Astrocyte of the spinal cord (primary cell): ENCODE results near the gene ADAMTSL5.

Source experiments
- DNase-seq: peaks from one replicate; pipeline ENCODE4 v3.0.0; 2011; ENCODE audit warnings: low read depth, low spot score
- H3K4me3 ChIP-seq: 2 replicates; pipeline ENCODE4 v1.5.1; 2011; ENCODE audit warnings: low read depth, mild to moderate bottlenecking, low read length, moderate library complexity
- in situ Hi-C: cut with HindIII; loops from 2 replicates; pipeline ENCODE4 v1.10.0; 2017; ENCODE audit warnings: low sequenced_read_pairs
- TF ChIP-seq, protein P1 (sequence below): IDR thresholded peaks from 2 replicates; pipeline ENCODE4 v1.5.1; 2012; ENCODE audit warnings: low read depth, mild to moderate bottlenecking, low read length, inconsistent platforms

ADAMTSL5 gene

DNA sequence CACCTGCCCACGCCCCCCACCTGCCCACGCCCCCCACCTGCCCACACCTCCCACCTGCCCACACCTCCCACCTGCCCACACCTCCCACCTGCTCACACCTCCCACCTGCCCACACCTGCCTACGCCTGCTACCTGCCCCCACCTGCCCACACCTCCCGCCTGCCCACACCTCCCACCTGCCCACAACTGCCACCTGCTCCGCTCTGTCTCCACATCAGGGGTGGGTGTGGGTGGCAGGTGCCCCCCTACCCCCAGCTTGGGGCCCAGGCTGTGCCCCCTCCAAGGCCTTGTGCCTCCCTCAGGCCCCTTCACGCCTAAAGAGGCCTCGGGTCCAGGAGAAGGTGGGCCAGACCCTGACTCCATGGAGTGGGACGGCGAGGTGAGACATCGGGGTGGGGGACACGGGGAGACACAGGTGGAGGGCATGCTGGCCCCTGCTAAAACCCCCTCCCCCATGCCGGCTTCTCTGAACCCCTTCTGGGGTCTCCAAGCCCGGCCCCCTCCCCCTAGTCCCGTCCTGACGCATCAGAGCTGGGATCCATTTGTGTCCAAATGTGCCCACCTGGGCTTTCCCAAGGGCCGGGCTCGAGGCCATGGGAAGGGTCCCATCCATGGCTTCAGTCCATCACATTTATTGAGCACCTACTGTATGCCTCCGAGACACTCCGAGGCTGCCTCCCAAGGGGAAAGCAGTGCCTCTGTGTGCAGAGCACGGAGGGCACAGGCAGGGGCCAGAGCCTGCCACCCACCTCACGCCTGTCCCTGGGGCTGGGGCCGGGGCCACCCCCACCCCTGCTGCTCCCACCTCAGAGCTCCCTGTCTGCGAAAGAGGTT, 16.0 kb upstream of the ADAMTSL5 start:
- H3K4me3 ChIP-seq: no peak overlapping the region
- DNase-seq: no peak
- TF ChIP-seq, protein P1, sequence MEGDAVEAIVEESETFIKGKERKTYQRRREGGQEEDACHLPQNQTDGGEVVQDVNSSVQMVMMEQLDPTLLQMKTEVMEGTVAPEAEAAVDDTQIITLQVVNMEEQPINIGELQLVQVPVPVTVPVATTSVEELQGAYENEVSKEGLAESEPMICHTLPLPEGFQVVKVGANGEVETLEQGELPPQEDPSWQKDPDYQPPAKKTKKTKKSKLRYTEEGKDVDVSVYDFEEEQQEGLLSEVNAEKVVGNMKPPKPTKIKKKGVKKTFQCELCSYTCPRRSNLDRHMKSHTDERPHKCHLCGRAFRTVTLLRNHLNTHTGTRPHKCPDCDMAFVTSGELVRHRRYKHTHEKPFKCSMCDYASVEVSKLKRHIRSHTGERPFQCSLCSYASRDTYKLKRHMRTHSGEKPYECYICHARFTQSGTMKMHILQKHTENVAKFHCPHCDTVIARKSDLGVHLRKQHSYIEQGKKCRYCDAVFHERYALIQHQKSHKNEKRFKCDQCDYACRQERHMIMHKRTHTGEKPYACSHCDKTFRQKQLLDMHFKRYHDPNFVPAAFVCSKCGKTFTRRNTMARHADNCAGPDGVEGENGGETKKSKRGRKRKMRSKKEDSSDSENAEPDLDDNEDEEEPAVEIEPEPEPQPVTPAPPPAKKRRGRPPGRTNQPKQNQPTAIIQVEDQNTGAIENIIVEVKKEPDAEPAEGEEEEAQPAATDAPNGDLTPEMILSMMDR: no peak
- in situ Hi-C loops: no loop called here

DNA sequence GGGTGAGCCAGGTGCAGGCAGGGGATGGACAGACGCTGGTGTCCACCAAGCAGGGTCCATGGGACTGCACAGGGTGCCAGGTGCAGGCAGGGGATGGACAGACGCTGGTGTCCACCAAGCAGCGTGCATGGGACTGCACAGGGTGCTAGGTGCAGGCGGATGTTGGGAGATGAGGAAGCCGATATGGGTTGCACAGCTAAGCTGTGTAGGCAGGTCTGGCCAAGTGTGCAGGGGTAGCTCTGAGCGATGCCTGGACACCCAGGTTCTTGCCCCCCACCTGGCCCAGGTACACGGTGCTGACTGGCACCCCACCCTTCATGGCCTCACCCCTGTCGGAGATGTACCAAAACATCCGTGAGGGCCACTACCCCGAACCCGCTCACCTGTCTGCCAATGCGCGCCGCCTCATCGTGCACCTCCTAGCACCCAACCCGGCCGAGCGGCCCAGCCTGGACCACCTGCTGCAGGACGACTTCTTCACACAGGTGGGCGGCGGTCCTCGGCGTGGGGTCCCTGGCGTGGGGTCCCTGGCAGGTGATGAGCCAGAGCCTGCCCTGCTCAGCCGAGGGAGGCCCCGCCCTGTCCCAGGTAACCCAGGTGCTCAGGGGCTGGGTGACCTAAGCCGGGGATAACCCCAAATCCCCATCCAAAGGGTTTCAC, 15.0 kb upstream of the ADAMTSL5 start:
- DNase-seq: no peak
- no peak overlapping the region for H3K4me3 ChIP-seq
- TF ChIP-seq, protein P1: no peak
- in situ Hi-C loops: no loop called here

DNA sequence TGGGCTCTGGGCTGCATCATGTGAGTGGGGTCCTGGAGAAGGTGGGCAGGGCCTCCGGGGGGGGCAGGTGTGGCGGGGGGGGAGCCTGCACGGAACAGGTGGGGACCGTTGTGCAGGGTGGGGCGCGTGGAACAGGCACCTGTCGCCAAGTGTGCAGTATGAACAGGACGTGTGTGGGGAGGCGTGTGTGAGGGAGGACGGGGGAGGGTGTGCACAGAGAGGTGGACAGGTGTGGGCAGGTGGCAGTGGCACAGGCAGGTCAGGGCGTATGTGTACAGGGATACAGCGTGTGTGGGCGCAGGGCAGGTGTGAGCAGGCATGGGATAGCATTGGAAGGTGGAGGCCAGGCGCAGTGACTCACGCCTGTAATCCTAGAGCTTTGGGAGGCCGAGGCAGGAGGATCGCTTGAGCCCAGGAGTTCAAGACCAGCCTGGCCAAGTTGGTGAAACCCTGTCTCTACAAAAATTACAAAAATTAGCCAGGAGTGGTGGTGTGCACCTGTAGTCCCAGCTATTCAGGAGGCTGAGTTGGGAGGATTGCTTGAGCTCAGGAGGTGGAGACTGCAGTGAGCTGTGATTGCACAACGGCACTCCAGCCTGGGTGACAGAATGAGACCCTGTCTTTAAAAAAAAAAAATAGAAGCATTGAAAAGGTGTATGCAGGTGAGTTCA, 14.3 kb upstream of the ADAMTSL5 start:
- no peak for DNase-seq
- in situ Hi-C loops: no loop called here
- no peak overlapping the region for H3K4me3 ChIP-seq
- TF ChIP-seq, protein P1: no peak

DNA sequence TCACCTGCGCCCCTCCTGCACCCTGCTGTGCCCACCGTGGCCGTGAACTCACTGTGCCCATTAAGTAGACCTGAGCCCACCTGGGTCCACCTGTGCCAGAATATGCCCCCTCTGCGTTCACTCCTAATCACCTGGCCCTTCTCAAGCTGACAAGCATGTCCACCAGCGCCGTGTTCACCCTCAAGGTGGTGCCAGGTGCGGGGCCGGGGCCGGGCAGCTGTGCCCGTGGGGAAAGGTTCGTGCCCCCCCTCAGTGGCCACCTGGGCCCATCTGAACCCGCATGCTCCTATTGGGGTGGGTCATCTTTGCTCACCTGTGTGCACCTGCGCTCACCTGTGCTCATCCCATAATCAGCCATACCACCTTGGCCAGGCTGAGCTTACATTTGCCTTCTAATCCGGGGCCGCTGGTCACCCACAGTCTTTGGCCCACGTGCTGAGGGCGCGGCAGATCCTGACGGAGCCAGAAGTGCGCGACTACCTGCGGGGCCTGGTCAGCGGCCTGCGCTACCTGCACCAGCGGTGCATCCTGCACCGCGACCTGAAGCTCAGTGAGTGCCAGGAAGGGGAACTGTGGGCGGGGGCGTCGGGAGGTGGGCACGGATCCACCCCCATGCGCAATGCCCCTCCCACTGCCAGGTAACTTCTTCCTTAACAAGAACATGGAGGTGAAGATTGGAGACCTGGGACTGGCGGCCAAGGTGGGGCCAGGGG, 13.4 kb upstream of the ADAMTSL5 start:
- TF ChIP-seq, protein P1: no peak
- in situ Hi-C loops: no loop called here
- DNase-seq: no peak
- no peak overlapping the region for H3K4me3 ChIP-seq

DNA sequence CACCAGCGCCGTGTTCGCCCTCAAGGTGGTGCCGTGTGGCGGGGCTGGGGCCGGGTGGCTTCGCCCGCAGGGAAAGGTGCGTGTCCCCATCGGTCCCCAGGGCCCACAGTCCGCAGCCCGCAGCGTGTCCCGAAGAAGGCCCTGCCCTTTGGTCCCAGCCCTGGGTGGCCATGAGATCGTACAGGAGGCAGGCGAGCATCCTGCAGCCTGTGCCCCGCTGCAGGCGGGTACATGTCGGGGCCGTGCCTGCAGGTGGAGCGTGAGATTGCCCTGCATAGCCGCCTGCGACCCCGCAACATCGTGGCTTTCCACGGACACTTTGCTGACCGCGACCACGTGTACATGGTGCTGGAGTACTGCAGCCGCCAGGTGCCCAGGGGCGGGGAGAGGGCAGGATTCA, 12.5 kb upstream of the ADAMTSL5 start:
- no peak for DNase-seq
- TF ChIP-seq, protein P1: no peak
- in situ Hi-C loops: no loop called here
- H3K4me3 ChIP-seq: no peak overlapping the region

DNA sequence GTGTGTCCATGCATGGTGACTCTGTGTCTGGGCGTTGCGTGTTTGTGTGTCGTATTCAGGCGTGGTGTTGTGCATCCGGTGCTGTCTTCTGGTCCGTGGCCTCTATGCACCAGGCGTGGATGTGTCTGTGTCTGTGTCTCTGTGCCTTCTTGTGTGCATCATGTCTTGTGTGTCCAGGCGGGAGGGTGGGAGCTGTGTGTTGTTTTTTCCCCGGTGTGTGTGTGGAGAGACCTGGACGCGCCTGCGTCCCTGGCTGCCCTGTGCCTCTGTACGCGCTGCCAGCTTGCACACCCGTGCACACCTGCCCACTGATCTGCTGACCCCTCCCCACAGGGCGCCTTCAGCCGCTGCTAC, 12.1 kb upstream of the ADAMTSL5 start:
- TF ChIP-seq, protein P1: no peak
- no peak for DNase-seq
- no peak overlapping the region for H3K4me3 ChIP-seq
- in situ Hi-C loops: no loop called here
